GDM1 (cell line): ENCODE data around the gene KIAA1143.

Experiments used
- DNase-seq: peaks from one replicate; lab custom pipeline; 2025; lab: John Stamatoyannopoulos, UW

The KIAA1143 gene

GRCh38 chr3:44761424-44762169 lies at the start of gene KIAA1143, which contains the start of gene KIF15:
TSS of gene KIAA1143 (minus strand) at chr3:44761619. CDS start at chr3:44761602, 17 bp downstream.
TSS of gene KIF15 (plus strand) at chr3:44761794. CDS start at chr3:44761866, 72 bp downstream.
- DNase-seq = peak; percentile 94

DNA sequence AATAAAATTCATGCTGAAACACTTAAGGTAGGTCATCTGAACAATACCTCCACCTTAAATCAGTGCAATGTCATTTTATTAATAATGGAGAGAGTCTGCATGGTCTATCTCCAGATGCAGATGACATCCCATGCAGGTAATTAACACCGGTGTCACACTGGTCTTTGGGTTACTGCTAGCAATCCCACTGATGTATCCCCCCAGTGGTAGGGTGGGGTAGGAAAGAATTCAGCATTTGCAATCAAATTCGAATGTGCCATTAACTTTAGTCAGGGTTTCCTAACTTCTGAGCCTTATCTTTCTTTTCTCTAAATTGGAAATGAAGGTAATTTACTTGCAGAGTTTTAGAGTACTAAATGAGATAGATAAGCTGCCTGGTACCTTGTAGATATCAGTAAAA lies 44.5 kb upstream of the KIAA1143 start:
- no peak for DNase-seq

GRCh38 chr3:44803298-44803697 lies 41.9 kb upstream of the KIAA1143 start:
- DNase-seq = no peak

GRCh38 chr3:44802011-44802410 lies 40.6 kb upstream of the KIAA1143 start:
- no peak for DNase-seq

DNA sequence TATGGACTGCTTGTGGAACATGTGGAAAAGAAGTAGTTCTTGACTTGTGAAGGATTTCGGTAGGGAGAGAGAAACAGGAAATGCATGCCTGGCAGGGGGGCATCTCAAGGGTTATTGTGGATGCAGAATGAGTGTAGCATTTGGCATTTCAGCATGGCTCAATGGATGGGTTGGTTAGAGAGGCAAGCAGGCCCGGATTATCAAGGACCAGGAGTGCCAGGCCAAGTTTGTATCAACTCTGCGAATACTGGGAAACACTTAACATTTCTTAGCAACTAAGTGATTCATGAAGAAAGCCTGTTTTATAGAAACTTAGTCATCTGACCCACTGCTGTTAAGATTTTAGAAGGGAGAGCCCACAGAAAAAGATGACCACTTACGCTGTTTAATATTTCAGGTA lies 33.8 kb upstream of the KIAA1143 start:
- DNase-seq = no peak

DNA sequence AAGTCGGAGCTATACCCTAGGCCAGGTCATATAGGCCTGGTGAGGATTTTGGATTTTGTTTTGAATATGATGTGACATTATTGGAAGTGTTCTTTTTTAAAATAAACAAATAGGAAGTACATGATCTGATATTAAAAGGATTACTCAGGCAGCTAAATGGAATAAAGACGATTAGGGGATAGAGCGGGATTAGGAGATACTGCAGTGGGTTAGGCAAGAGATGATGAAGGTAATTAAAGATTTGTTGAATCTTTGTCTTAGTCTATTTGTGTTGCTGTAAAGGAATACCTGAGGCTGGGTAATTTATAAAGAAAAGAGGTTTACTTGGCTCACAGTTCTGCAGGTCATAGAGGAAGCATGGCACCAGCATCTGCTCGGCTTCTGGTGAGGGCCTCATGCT lies 21.5 kb upstream of the KIAA1143 start:
- no peak for DNase-seq

GRCh38 chr3:44772099-44772442 lies 10.7 kb upstream of the KIAA1143 start:
- no peak for DNase-seq

- DNase-seq = no peak
Observed at GRCh38 chr3:44771424-44772098, 10.1 kb upstream of the KIAA1143 start.

- DNase-seq = no peak
Observed at GRCh38 chr3:44764248-44764647, 2.8 kb upstream of the KIAA1143 start.

DNA sequence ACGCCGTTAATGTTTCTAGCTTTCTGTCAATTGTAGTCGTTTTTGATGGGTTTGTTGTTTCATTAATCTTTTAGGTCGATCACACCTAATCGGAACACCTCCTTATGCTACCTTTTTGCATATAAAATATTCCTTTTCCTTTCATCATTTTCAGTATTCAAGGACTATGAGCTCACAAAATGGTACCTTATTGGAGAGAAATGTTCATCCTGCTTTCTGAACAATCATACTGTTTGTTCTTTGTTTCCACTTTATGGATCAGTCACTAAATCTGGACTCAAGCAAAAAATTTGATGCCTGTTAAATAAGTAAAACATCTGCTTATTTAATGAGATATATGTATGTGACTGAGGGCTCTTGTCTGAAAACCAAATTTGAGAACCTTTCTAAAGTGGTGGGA lies 1.3 kb upstream of the KIAA1143 start:
- DNase-seq = no peak

DNA sequence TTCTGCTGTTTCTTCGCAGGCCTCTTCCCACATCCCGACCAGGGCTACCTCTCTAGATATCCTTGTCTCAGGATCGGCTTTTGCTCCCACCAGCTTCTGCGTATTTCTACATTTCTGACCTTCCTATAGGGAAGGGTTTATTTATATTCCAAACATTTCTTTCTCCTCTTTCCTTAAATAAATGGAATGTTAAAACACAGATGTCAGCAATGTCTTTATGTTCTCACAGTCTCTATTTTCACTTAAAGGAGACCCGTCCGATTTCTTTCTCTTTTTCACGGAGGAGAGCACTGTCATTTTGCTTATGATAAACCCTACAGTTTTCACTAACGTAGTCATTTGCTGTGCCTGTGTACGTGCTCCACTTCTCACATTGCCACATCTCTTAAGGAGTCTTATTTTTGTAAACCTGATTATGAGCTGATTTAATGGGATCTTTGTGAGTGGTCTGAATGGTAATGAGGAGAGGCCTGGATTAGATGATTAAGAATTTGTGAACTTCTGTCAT lies 805 bp upstream of the KIAA1143 start:
- no peak for DNase-seq

DNA sequence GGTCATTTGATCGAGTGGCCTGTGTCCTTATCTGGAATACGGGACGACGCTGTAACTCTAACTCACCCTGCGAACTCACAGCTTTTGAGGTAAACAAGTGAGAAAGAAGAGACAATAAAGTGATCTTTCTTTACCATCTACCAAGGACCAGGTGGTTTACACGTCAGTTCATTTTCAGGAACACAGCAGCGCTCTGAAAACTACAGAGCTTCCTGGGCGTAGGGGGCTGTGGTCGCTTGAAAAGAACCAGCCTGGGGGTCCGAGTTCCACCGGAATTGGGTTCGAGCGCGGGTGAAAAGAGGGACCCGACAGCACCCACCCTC lies 357 bp downstream of the KIAA1143 start:
- DNase-seq = no peak

DNA sequence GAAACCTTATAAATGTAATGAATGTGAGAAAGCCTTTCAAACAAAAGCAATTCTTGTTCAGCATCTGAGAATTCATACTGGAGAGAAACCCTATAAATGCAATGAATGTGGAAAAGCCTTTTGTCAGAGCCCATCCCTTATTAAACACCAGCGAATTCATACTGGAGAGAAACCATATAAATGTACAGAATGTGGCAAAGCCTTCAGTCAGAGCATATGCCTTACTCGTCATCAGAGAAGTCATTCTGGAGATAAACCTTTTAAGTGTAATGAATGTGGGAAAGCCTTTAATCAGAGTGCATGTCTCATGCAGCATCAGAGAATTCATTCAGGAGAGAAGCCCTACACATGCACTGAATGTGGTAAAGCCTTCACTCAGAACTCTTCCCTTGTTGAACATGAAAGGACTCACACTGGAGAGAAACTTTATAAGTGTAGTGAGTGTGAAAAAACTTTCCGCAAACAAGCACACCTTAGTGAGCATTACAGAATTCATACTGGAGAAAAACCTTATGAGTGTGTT lies 26.7 kb downstream of the KIAA1143 start:
- no peak for DNase-seq

DNA sequence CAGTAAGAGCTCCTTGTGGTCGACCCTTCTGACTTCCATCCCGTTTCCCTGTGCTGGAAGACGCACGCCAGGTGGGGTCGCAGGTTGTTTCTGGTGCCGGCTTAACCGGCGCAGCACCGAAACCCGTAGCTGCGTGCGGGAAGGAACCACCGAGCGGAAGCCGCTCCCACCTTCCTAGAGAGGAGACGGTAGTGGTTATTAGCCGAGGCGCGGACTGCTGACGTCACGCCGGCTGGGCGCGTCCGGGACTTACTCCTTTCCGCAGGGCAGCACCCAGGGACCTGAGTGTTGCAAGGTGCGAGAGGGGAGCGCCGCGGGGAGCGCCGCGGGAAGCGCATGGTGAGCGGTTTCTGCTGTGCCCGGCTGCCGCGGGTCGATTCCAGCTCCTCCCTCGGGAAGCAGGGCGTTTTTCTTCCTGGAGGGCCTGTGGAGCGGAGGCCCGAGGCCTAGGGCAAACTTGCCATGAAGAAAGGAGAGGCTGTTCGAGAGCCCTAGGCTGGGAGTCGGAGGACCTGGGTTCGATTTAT lies 32.0 kb downstream of the KIAA1143 start, which contains the start of gene ZNF501:
ZNF501 (plus strand) TSS at position 252 of the 527 bp plus-strand sequence. CDS start 4,787 bp downstream, outside the sequence.
- no peak for DNase-seq

- DNase-seq = no peak
Observed at GRCh38 chr3:44722103-44722401, 39.4 kb downstream of the KIAA1143 start.

DNA sequence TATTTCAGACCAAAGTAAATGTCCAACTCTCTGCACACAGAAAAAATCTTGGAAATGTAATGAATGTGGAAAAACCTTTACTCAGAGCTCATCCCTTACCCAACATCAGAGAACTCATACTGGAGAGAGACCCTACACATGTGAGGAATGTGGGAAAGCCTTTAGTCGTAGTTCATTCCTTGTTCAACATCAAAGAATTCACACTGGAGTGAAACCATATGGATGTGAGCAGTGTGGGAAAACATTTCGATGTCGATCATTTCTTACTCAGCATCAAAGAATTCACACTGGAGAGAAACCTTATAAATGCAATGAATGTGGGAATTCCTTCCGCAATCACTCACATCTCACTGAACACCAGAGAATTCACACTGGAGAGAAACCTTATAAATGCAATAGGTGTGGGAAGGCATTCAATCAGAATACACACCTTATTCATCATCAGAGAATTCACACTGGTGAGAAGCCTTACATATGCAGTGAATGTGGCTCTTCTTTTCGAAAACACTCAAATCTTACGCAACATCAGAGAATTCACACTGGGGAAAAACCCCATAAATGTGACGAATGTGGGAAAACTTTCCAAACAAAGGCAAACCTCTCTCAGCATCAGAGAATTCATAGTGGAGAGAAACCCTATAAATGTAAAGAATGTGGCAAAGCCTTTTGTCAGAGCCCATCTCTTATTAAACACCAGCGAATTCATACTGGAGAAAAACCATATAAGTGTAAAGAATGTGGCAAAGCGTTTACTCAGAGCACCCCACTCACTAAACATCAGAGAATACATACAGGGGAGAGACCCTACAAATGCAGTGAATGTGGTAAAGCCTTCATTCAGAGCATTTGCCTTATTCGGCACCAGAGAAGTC lies 40.0 kb downstream of the KIAA1143 start:
- DNase-seq = no peak

GRCh38 chr3:44712455-44713075 lies 48.9 kb downstream of the KIAA1143 start, which contains the start of gene ZNF502:
TSS of gene ZNF502 (plus strand) at chr3:44712660. CDS start at chr3:44720262, 7,602 bp downstream.
- no peak for DNase-seq
